SJSA1 (cell line): ENCODE results near the gene STAT5A. TPM values are rescaled to one million over a fixed set of nuclear protein-coding genes. Genes with fewer than 3 reads are reported as not detected.
"Not testable (repeated sequence)": the region's sequence is repeated elsewhere in the genome, so short reads cannot be mapped to it uniquely, and the experiment has no call there.

Experiments
- DNase-seq, 2 experiments: peaks; one replicate each; pipeline ENCODE4 v3.0.0-alpha.2; 2015 to 2020; ENCODE audit warnings: low spot score in 2 of 2, low read depth in 1 of 2
- H3K27ac ChIP-seq: fragments of 250-450 bp; sonication (Bioruptor Pico); 2 replicates; pipeline ENCODE4 v1.5.1; 2020; ENCODE audit warnings: mild to moderate bottlenecking, moderate library complexity
- H3K27me3 ChIP-seq: fragments of 250-450 bp; sonication (Bioruptor Pico); replicated peaks from 2 replicates; pipeline ENCODE4 v1.5.1; 2020; ENCODE audit warnings: mild to moderate bottlenecking, moderate library complexity
- H3K36me3 ChIP-seq: fragments of 250-450 bp; sonication (Bioruptor Pico); 2 replicates; pipeline ENCODE4 v1.5.1; 2020; ENCODE audit warnings: mild to moderate bottlenecking
- H3K4me1 ChIP-seq: fragments of 250-450 bp; sonication (Bioruptor Pico); replicated peaks from 2 replicates; pipeline ENCODE4 v1.6.1; 2021; ENCODE audit warnings: mild to moderate bottlenecking
- H3K4me3 ChIP-seq: fragments of 250-450 bp; sonication (Bioruptor Pico); 2 replicates; pipeline ENCODE4 v1.5.1; 2020; ENCODE audit warnings: mild to moderate bottlenecking
- H3K9me3 ChIP-seq: fragments of 250-450 bp; sonication (Bioruptor Pico); replicated peaks from 2 replicates; pipeline ENCODE4 v1.5.1; 2020; ENCODE audit warnings: mild to moderate bottlenecking
- total RNA-seq: library from RNA; depleted of rRNA; stranded (reverse); fragments of >200 nt; shearing (Covaris generic); gene quantifications from 2 replicates; pipeline ENCODE4 v1.2.3, GENCODE V29; 2014

The STAT5A gene
- total RNA-seq, 1 experiment from 2014 or later = 4.6 TPM

DNA sequence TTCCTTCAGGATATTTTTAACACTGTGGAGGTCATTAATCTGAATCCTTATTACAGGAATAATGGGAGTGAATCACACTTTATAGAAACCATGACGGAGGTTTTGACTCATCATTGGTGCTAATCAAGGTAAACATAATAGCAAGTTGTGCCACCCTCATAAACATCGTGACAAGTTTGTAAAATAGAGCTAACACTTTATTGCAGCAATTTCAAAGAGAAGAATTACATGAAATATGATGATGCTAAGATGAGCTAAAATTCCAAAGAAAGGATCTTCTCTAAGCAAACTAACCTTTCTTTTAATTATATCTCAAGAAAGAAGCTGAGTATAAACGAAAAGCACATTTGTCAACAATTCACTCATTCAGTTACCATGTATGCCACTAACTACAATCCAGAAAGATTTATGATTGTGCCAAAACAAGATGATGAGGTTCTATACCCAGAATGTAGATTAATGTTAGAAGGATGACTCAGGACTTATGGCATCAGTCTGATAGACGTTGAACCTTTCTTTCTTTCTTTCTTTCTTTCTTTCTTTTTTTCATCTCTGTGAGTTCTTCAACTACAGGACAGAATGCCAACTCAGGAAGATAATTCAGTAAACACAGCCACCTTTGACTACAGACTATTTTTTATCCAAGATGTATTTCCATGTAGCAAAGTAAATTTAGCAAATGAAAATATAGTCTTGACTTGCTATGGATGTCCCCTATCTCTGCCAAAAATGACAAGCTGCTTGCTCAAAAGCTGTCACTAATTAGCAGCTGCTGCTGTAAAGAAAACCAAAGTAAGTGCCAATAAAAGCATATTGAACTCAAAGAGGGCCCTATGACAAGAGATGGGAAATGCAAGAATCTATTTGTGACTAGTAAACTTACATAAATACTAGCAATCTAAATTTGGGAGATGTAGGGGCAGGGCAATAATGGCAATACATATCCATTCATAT lies 35.4 kb upstream of the STAT5A start:
- H3K4me1 ChIP-seq = peaks cover 78% of the 10 kb centered on the region
- DNase-seq = peak in 1 of 2 experiments; percentile 55
- no peaks in the 10 kb centered on the region for H3K9me3 ChIP-seq
- no peaks in the 10 kb centered on the region for H3K36me3 ChIP-seq
- peak overlapping the region; percentile 84 for H3K27ac ChIP-seq
- H3K4me3 ChIP-seq = no peak overlapping the region
- no peaks in the 10 kb centered on the region for H3K27me3 ChIP-seq

DNA sequence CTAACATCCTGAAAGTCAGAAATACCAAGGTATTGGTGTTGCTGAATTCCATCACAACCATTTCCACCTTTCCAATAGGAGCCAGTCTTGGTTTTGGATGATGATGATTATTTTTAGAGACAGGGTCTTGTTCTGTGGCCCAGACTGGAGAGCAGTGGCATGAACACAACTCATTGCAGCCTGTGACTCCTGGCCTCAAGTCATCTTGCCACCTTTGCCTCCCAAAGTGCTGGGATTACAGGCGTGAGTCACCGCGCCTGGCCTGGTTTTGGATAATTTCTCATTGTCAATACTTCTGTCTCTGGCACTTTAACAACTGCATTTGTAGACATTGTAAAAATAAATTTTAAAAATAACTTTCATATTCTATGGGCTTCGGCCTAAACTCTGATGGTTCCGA lies 34.7 kb upstream of the STAT5A start:
- Histone ChIP-seq H3K27ac (peak overlapping the region; percentile 84), H3K4me3 (no peak overlapping the region), H3K27me3 (no peaks in the 10 kb centered on the region), H3K9me3 (no peaks in the 10 kb centered on the region), H3K4me1 (peaks cover 81% of the 10 kb centered on the region), H3K36me3 (no peaks in the 10 kb centered on the region)
- no peak for DNase-seq

DNA sequence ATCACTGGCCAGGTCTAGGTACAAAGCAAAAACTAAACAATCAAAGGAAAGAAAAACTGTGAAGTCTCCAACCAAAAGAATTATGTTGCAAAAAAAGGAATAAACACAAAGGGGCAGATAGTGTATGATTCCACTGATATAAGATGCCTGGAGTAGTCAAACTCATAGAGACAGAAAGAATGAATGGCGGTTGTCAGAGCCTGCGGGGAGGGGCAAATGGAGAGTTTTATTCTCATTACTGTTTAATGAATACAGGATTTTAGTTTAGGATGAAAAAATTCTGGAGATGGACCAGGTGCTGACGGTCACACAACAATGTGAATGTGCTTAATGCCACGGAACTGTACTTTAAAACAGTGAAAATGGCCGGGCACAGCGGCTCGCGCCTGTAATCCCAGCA lies 32.9 kb upstream of the STAT5A start:
- DNase-seq = no peak
- peaks cover 92% of the 10 kb centered on the region for H3K4me1 ChIP-seq
- no peak overlapping the region for H3K4me3 ChIP-seq
- no peaks in the 10 kb centered on the region for H3K36me3 ChIP-seq
- peak overlapping the region; percentile 84 for H3K27ac ChIP-seq
- H3K9me3 ChIP-seq = no peaks in the 10 kb centered on the region
- no peaks in the 10 kb centered on the region for H3K27me3 ChIP-seq

DNA sequence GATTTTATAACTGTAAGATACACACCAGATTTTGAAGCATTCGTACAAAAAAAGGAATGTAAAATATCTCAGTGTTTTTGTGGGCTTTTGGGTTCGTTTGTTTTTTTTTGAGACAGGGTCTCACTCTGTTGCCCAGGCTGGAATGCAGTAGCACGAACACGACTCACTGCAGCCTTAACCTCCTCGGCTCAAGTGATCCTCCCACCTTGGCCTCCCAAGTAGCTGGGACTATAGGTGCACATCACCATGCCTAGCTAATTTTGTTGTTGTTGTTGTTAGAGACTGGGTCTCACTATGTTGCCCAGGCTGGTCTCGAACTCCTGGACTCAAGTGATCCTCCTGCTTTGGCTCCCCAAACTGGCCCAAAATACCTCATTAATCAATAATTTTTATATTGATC lies 28.0 kb upstream of the STAT5A start:
- peaks cover 49% of the 10 kb centered on the region for H3K4me1 ChIP-seq
- no peaks in the 10 kb centered on the region for H3K9me3 ChIP-seq
- no peak for DNase-seq
- H3K27ac ChIP-seq = no peak overlapping the region; the same call in 1 of the 2 replicates
- H3K4me3 ChIP-seq = no peak overlapping the region
- no peaks in the 10 kb centered on the region for H3K36me3 ChIP-seq
- H3K27me3 ChIP-seq = no peaks in the 10 kb centered on the region

DNA sequence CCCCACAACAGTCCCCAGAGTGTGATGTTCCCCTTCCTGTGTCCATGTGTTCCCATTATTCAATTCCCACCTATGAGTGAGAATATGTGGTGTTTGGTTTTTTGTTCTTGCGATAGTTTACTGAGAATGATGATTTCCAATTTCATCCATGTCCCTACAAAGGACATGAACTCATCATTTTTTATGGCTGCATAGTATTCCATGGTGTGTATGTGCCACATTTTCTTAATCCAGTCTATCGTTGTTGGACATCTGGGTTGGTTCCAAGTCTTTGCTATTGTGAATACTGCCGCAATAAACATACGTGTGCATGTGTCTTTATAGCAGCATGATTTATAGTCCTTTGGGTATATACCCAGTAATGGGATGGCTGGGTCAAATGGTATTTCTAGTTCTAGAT lies 23.9 kb upstream of the STAT5A start:
- DNase-seq, H3K9me3 ChIP-seq, H3K27me3 ChIP-seq, H3K36me3 ChIP-seq, H3K4me3 ChIP-seq, H3K27ac ChIP-seq: not testable (repeated sequence)
- H3K4me1 ChIP-seq = peaks cover 37% of the 10 kb centered on the region

DNA sequence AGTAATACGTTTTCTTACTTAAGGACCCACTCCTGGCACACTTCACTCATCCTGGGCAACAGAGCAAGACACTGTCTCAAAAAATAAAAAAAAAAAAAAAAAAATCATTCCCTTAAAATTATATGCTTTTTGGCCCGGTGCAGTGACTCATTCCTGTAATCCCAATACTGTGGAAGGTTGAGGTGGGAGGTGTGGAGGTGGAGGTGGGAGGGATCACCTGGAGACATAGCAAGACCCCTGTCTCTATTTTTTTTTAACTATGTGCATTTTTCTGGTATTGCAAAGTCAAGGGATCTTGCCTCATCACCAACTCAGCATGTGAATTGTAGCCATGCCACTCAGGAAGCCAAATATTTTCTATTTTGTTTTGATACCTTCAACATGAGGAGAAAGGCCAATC lies 21.8 kb upstream of the STAT5A start:
- H3K27ac ChIP-seq = peak overlapping the region; percentile 87
- H3K27me3 ChIP-seq = no peaks in the 10 kb centered on the region
- H3K36me3 ChIP-seq = no peaks in the 10 kb centered on the region
- peaks cover 45% of the 10 kb centered on the region for H3K4me1 ChIP-seq
- no peak overlapping the region for H3K4me3 ChIP-seq
- DNase-seq = no peak
- H3K9me3 ChIP-seq = no peaks in the 10 kb centered on the region

DNA sequence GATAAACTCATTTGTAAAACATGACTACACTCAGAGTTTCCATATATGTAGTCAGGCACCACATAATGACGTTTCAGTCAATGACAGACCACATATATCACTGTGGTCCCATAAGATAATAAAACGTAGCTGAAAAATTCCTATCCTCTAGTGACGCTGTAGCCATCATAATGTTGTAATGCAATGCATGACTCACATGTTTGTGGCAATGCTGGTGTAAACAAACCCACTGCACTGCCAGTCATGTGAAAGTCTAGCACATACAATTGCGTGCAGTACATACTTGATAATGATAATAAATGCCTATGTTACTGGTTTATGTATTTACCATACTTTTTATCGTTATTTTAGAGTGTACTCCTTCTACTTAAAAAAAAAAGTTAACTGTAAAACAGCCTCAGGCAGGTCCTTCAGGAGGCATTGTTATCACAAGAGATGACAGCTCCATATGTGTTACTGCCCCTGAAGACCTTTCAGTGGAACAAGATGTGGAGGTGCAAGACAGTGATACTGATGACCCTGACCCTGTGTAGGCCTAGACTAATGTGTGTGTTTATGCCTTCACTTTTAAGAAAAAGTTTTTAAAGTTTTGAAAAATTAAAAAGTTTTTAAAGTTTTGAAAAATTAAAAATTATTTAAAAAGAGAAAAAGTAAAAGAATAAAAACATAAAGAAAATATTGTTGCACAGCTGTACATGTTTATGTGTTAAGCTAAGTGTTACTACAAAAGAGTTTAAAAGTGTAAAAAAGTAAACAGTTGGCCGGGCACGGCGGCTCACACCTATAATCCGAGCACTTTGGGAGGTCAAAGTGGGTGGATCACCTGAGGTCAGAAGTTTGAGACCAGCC lies 21.2 kb upstream of the STAT5A start:
- H3K4me3 ChIP-seq = no peak overlapping the region
- peaks cover 45% of the 10 kb centered on the region for H3K4me1 ChIP-seq
- H3K27me3 ChIP-seq = no peaks in the 10 kb centered on the region
- H3K27ac ChIP-seq = peak overlapping the region; percentile 87
- no peaks in the 10 kb centered on the region for H3K9me3 ChIP-seq
- peak; percentile 79 to 94 for DNase-seq
- no peaks in the 10 kb centered on the region for H3K36me3 ChIP-seq

DNA sequence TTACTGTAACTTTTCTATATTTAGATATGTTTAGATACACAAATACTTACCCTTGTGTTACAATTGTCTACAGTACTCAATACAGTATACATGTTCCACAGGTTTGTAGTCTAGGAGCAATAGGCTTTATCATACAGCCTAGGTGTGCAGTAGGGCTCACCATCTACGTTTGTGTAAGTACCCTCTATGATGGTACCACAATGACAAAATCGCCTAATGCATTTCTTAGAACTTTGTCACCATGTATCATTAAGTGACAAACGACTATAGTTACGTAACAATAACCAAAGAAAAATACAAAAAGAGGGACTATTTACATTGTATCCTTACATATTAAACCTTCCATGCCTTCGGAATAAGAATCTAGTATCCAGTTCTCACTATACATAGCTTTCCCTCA lies 20.1 kb upstream of the STAT5A start:
- DNase-seq = no peak
- H3K36me3 ChIP-seq = no peaks in the 10 kb centered on the region

DNA sequence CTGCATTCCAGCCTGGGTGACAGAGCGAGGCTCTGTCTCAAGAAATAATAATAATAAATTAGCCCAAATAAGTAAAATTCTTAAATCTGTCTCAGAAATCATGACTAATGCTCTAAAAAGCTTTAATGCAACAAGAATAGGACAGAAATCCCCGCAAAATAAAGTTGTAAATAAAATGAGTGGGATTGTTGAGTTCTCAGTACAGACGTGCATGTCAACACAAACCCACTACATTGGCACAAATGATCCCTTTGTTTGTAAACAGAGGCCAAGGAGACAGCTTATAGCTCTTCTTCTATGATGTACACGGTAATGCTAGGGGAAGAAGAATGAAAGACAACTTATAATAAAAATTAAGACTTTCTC lies 18.1 kb upstream of the STAT5A start:
- Histone ChIP-seq H3K4me3 (no peak overlapping the region), H3K9me3 (no peaks in the 10 kb centered on the region), H3K4me1 (peaks cover 54% of the 10 kb centered on the region), H3K36me3 (no peaks in the 10 kb centered on the region), H3K27ac (peak overlapping the region; percentile 68), H3K27me3 (no peaks in the 10 kb centered on the region)
- DNase-seq = peak in 1 of 2 experiments; percentile 59

More for the DNA sequence above, 20.1 kb upstream of the STAT5A start:
- Histone ChIP-seq H3K9me3 (no peaks in the 10 kb centered on the region), H3K27me3 (no peaks in the 10 kb centered on the region), H3K4me1 (peaks cover 45% of the 10 kb centered on the region), H3K27ac (no peak overlapping the region), H3K4me3 (no peak overlapping the region)

DNA sequence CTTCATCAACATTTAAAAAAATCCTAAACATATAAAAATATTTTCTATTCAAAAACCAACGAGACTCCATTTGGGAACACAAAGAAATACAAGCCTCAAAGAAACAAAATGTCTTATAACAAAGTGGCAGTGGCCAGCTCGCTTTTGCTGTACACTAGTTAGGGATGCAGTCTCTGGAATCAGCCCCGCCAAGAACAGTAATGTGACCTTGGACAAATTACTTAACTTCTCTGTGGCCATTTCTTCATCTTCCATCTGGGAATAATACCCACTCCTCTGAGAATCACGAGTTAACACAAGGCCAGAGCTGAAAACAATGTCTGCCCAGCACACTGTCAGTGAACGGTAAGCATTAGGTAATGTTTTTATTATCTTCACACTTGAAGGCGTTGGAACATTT lies 17.7 kb upstream of the STAT5A start:
- Histone ChIP-seq H3K9me3 (no peaks in the 10 kb centered on the region), H3K36me3 (no peaks in the 10 kb centered on the region; the same call in 1 of the 2 replicates), H3K27me3 (no peaks in the 10 kb centered on the region), H3K27ac (peak overlapping the region; percentile 68), H3K4me3 (no peak overlapping the region), H3K4me1 (peaks cover 54% of the 10 kb centered on the region)
- DNase-seq = no peak

DNA sequence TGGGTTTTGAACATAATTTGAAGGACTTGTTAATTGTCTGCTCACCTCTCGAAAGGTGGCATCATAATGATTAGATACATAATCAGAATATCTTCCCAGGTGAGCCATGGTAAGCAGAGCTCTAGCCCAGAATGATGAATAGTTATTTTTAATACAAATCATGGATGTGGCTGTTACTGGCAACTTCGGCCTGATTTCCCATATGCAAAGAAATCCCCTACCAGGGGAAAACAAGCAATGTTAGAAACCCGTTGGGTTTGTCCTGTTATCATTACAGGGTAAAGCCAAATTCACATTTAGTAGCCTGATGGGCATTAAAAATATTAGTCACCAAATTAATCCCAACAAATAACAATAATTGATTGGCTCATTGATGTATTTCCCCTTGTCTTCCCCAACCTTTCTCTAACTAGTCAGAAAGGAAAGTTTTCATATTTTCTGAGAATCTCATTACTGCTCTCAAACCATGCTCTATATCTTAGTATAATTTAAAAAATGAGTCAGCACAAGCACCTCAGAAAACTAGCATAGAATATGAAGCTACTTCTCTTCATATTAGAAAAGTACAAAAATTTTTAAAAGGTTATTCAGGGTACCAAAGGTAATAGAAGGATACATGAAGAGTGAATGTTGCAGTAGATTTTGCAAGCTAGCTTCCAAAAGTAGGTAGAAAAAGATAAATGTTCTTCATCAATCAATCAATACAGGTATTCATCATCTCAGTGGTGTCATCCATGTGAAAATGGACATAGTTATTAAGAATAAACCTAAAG lies 17.1 kb upstream of the STAT5A start:
- H3K27me3 ChIP-seq = no peaks in the 10 kb centered on the region
- H3K9me3 ChIP-seq = no peaks in the 10 kb centered on the region
- no peak overlapping the region for H3K4me3 ChIP-seq
- H3K36me3 ChIP-seq = no peaks in the 10 kb centered on the region; the same call in 1 of the 2 replicates
- H3K4me1 ChIP-seq = peaks cover 54% of the 10 kb centered on the region
- peak overlapping the region; percentile 68; the same call in 1 of the 2 replicates for H3K27ac ChIP-seq
- DNase-seq = no peak

DNA sequence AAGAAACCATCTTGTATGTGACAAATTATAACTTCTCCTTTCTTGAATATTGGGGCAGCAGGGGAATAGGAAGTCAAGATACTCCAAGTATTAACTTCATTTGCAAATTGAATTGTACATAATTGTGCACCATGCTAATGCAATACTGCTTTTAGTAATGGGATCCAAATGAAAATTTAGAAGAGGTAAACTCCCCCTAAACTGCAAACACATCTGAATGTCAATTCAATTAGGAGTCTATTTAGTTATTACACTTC lies 16.6 kb upstream of the STAT5A start:
- H3K27ac ChIP-seq = no peak overlapping the region
- no peaks in the 10 kb centered on the region for H3K27me3 ChIP-seq
- no peak for DNase-seq
- H3K4me1 ChIP-seq = peaks cover 55% of the 10 kb centered on the region
- no peak overlapping the region for H3K4me3 ChIP-seq
- H3K9me3 ChIP-seq = peaks cover 2% of the 10 kb centered on the region; the same call in 1 of the 2 replicates
- peaks cover 3% of the 10 kb centered on the region; the same call in 1 of the 2 replicates for H3K36me3 ChIP-seq

DNA sequence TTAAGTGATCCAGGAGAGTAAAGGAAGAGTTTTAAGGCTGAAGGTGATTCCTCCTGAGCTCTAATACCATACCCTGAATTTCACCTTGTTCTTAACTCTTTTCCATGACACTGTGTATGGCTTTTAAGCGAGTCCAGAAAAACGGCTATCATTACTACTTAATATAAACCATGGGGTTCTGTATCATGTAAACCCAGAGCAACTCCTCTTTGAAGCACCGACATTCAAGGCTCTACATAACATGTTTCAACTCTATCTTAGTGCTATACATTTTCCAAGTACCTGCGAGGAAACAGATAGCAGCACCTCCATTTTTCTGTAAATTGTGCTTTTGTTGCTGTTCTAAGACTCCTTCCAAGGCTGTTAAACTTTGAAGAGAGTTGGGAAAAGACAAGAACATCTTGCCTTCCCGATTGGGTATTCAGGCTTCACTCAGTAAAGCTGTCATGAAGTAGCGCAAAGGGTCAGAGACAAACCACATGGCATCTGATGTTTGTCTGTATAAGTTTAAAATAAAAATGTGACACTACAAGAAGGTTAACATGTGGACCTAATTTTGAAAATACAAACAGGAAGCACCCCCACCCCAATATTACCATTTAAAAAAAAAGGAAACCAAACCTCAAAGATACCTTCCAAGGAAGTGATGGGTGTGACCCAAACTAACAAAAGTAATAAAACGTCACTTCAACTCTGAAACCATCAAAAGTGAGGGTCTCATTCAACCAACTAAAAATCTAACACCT lies 16.0 kb upstream of the STAT5A start:
- Histone ChIP-seq H3K27me3 (no peaks in the 10 kb centered on the region), H3K4me1 (peaks cover 55% of the 10 kb centered on the region), H3K4me3 (no peak overlapping the region), H3K36me3 (peaks cover 3% of the 10 kb centered on the region; the same call in 1 of the 2 replicates), H3K9me3 (peaks cover 2% of the 10 kb centered on the region; the same call in 1 of the 2 replicates), H3K27ac (no peak overlapping the region)
- DNase-seq = no peak
